Sigmoid colon (tissue), 4 donors: Measurements from ENCODE around the gene PMM1.

Source experiments
- POLR2A ChIP-seq, 2 donors: fragments of 450-650 bp; IDR thresholded peaks; one replicate each; pipeline ENCODE4 v1.6.1; 2016; ENCODE audit warnings: antibody characterized with exemption in 2 of 2, mild to moderate bottlenecking in 2 of 2, moderate library complexity in 2 of 2
- POLR2AphosphoS5 ChIP-seq, 4 donors: sonication (generic); formaldehyde crosslinking; IDR thresholded peaks; one replicate each; pipeline ENCODE4 v1.6.1; 2017; ENCODE audit warnings: antibody characterized with exemption in 4 of 4
- TF ChIP-seq, protein P1 (sequence below), 4 experiments: fragments of 450-650 bp in 3 of 4; fragments of 200-600 bp in 1 of 4; IDR thresholded peaks; one replicate each; pipeline ENCODE4 v1.5.1; 2016 to 2019; ENCODE audit warnings: antibody characterized with exemption in 4 of 4, mild to moderate bottlenecking in 3 of 4, moderate library complexity in 2 of 4

DNA sequence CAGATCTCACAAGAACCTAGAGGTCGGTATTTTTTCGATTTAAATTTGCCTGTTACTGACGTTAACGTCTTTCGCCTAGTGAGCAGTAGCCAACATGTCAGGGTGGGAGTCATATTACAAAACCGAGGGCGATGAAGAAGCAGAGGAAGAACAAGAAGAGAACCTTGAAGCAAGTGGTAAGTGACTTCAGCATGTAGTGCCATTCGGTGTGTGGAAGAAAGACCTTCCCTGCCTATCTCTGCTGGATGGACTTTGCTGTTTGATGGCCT, 32.2 kb upstream of the PMM1 start:
- TF ChIP-seq POLR2A (IDR thresholded peaks at IDR 0.05) (no peak), POLR2AphosphoS5 (IDR thresholded peaks at IDR 0.05) (no peak)
- TF ChIP-seq, protein P1, sequence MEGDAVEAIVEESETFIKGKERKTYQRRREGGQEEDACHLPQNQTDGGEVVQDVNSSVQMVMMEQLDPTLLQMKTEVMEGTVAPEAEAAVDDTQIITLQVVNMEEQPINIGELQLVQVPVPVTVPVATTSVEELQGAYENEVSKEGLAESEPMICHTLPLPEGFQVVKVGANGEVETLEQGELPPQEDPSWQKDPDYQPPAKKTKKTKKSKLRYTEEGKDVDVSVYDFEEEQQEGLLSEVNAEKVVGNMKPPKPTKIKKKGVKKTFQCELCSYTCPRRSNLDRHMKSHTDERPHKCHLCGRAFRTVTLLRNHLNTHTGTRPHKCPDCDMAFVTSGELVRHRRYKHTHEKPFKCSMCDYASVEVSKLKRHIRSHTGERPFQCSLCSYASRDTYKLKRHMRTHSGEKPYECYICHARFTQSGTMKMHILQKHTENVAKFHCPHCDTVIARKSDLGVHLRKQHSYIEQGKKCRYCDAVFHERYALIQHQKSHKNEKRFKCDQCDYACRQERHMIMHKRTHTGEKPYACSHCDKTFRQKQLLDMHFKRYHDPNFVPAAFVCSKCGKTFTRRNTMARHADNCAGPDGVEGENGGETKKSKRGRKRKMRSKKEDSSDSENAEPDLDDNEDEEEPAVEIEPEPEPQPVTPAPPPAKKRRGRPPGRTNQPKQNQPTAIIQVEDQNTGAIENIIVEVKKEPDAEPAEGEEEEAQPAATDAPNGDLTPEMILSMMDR (IDR thresholded peaks at IDR 0.05): no peak
